K562 (cell line): ENCODE results near the gene MITF.

Experiments used
- MEIS2 ChIP-seq: fragments of 450-650 bp; IDR thresholded peaks from 2 replicates; pipeline ENCODE4 v1.6.1; 2014; ENCODE audit warnings: mild to moderate bottlenecking; ENCODE audit not compliant: partially characterized antibody
- POLR2A ChIP-seq: fragments of 450-650 bp; conservative IDR thresholded peaks from 2 replicates; pipeline ENCODE4 v1.6.1; 2016
- POLR2AphosphoS5 ChIP-seq: IDR thresholded peaks from 2 replicates; pipeline ENCODE4 v1.6.1; 2011; ENCODE audit warnings: mild to moderate bottlenecking, low read depth, low read length, moderate library complexity; ENCODE audit not compliant: control insufficient read depth, insufficient read depth
- ZNF134 ChIP-seq: fragments of 250-450 bp; sonication (Bioruptor Pico); conservative IDR thresholded peaks from 2 replicates; pipeline ENCODE4 v1.4.0; 2020
- ZNF766 ChIP-seq: fragments of 200-800 bp; sonication (Bioruptor generic); conservative IDR thresholded peaks from 2 replicates; pipeline ENCODE4 v1.6.1; 2016; ENCODE audit warnings: missing genetic modification characterization, missing compliant biosample characterization
- TF ChIP-seq, protein P1 (sequence below), 2 experiments: fragments of 450-650 bp in 1 of 2; IDR thresholded peaks; 2 replicates each; pipeline ENCODE4 v1.6.1; 2011 to 2017; ENCODE audit warnings: low read depth in 2 of 2, antibody characterized with exemption in 1 of 2, borderline replicate concordance in 1 of 2, low read length in 1 of 2, mild to moderate bottlenecking in 1 of 2, mixed read lengths in 1 of 2; ENCODE audit not compliant: control insufficient read depth in 1 of 2

DNA sequence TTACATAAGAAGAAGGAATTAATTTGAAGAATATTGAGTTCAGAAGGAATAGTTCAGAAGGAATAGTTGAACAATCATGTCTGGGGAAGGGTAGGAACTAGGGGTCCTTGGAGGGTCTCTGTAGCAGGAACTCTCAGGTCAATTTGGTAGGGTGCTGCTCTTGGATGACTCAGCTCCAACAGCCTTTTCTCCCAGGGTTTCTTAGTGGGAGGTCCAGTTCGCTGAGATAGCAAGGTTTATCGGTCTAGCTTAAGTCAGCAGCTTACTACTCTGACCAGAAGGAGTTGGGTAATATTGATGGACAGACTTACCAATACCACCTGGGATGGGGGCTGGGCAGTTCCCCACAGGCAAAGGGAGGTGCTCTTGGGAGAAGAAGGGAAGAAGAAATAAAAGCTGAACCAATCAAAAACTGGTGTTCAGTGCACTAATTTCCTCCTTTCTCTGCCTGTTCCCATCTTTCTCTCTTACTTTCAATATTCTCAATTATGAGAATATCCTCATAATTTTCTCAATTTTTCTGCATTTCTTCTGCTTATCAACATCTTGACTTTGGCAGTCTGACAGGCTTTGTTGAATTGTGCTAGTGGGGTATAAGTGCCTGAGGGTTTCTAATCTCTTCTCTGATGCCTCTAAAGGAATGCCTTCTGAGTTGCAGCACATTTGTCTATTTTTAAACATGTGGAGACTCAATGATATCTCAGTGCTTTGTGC lies 14.4 kb upstream of the MITF start:
- TF ChIP-seq POLR2AphosphoS5 (peak; percentile 94), MEIS2 (peak; percentile 70), ZNF134 (no peak), ZNF766 (peak; percentile 99), POLR2A (no peak)
- TF ChIP-seq, protein P1, sequence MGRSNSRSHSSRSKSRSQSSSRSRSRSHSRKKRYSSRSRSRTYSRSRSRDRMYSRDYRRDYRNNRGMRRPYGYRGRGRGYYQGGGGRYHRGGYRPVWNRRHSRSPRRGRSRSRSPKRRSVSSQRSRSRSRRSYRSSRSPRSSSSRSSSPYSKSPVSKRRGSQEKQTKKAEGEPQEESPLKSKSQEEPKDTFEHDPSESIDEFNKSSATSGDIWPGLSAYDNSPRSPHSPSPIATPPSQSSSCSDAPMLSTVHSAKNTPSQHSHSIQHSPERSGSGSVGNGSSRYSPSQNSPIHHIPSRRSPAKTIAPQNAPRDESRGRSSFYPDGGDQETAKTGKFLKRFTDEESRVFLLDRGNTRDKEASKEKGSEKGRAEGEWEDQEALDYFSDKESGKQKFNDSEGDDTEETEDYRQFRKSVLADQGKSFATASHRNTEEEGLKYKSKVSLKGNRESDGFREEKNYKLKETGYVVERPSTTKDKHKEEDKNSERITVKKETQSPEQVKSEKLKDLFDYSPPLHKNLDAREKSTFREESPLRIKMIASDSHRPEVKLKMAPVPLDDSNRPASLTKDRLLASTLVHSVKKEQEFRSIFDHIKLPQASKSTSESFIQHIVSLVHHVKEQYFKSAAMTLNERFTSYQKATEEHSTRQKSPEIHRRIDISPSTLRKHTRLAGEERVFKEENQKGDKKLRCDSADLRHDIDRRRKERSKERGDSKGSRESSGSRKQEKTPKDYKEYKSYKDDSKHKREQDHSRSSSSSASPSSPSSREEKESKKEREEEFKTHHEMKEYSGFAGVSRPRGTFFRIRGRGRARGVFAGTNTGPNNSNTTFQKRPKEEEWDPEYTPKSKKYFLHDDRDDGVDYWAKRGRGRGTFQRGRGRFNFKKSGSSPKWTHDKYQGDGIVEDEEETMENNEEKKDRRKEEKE (IDR thresholded peaks at IDR 0.05; ENCODE audit: borderline replicate concordance in 1 of 2, control insufficient read depth in 1 of 2, low read depth in 2 of 2, low read length in 1 of 2) = no peak
